Fibroblast of lung (primary cell): ENCODE data around the gene GRIN2D. TPM values are rescaled to one million over a fixed set of nuclear protein-coding genes. Genes with fewer than 3 reads are reported as not detected.
"Not testable (repeated sequence)": the region's sequence is repeated elsewhere in the genome, so short reads cannot be mapped to it uniquely, and the experiment has no call there.

Experiments
- DNase-seq, 2 donors: peaks; one replicate each; pipeline versions ENCODE4 v3.0.0 to v3.0.0-alpha.2; 2010; ENCODE audit warnings: low read depth in 2 of 2
- H2AFZ ChIP-seq: 2 replicates; pipeline ENCODE4 v1.5.1; 2012; ENCODE audit warnings: low read length, control low read depth, inconsistent platforms
- H3K27ac ChIP-seq: 2 replicates; pipeline ENCODE4 v1.5.1; 2011; ENCODE audit warnings: low read length, control low read depth; ENCODE audit not compliant: insufficient read depth
- H3K27me3 ChIP-seq: 2 replicates; pipeline ENCODE4 v1.5.1; 2011; ENCODE audit warnings: mild to moderate bottlenecking, low read length; ENCODE audit not compliant: control insufficient read depth, insufficient read depth
- H3K36me3 ChIP-seq: 2 replicates; pipeline ENCODE4 v1.5.1; 2011; ENCODE audit warnings: low read length; ENCODE audit not compliant: control insufficient read depth, insufficient read depth
- H3K4me1 ChIP-seq: 2 replicates; pipeline ENCODE4 v1.5.1; 2011; ENCODE audit warnings: low read length; ENCODE audit not compliant: control insufficient read depth, insufficient read depth; ENCODE audit errors: extremely low read depth
- H3K4me2 ChIP-seq: 2 replicates; pipeline ENCODE4 v1.5.1; 2011; ENCODE audit warnings: low read length, control low read depth; ENCODE audit not compliant: insufficient read depth; ENCODE audit errors: extremely low read depth
- H3K4me3 ChIP-seq, 4 experiments: fragments of 200-600 bp in 1 of 4; sonication (generic) in 1 of 4; replicated peaks in 1 of 4; 2 replicates each; pipeline ENCODE4 v1.5.1; 2011 to 2016; ENCODE audit warnings: low read length in 4 of 4, low read depth in 3 of 4, mild to moderate bottlenecking in 3 of 4, control low read depth in 2 of 4, inconsistent platforms in 1 of 4, mixed read lengths in 1 of 4; ENCODE audit not compliant: insufficient read depth in 1 of 4; ENCODE audit errors: control extremely low read depth in 1 of 4
- H3K79me2 ChIP-seq: 2 replicates; pipeline ENCODE4 v1.5.1; 2012; ENCODE audit warnings: mild to moderate bottlenecking, low read length, inconsistent platforms; ENCODE audit not compliant: control insufficient read depth, insufficient read depth
- H3K9ac ChIP-seq: 2 replicates; pipeline ENCODE4 v1.5.1; 2011; ENCODE audit warnings: mild to moderate bottlenecking, low read length, control low read depth; ENCODE audit not compliant: insufficient read depth
- H3K9me3 ChIP-seq: 2 replicates; pipeline ENCODE4 v1.5.1; 2012; ENCODE audit warnings: low read depth, low read length; ENCODE audit not compliant: control insufficient read depth, insufficient read depth
- H4K20me1 ChIP-seq: 2 replicates; pipeline ENCODE4 v1.5.1; 2011; ENCODE audit warnings: low read length; ENCODE audit not compliant: control insufficient read depth, insufficient read depth; ENCODE audit errors: extremely low read depth
- CTCF ChIP-seq, 2 donors: IDR thresholded peaks in 1 of 2; conservative IDR thresholded peaks in 1 of 2; 1 replicate in 1 of 2; 2 replicates in 1 of 2; pipeline ENCODE4 v1.5.1; 2011 to 2012; ENCODE audit warnings: low read length in 2 of 2, control low read depth in 1 of 2, inconsistent platforms in 1 of 2, low read depth in 1 of 2, mild to moderate bottlenecking in 1 of 2
- EZH2 ChIP-seq: IDR thresholded peaks from 2 replicates; pipeline ENCODE4 v1.5.1; 2012; ENCODE audit warnings: low read length, control low read depth, mild to moderate bottlenecking; ENCODE audit errors: missing control alignments
- polyA plus RNA-seq, 2 donors: library from polyadenylated mRNA; depleted of rRNA in 1 of 2; stranded (reverse) in 1 of 2; unstranded in 1 of 2; fragments of >200 nt; gene quantifications; 2 replicates each; pipeline ENCODE4 v1.2.1, GENCODE V29; 2011 to 2012; ENCODE audit warnings: missing spikeins in 1 of 2
- total RNA-seq: library from RNA; depleted of rRNA; stranded (reverse); fragments of >200 nt; gene quantifications from 2 replicates; pipeline ENCODE4 v1.2.1, GENCODE V29; 2014

GRIN2D gene
- total and polyA plus RNA-seq, 2 donors (not counting 1 experiment from before 2014, with no cell fraction given) = under 0.01 to 0.08 TPM

- peak within 1 kb of the TSS; percentile 91 to 96 (median 95) for H3K4me3 ChIP-seq
- peak within 1 kb of the TSS; percentile 97 for H3K27ac ChIP-seq
- H3K9me3 ChIP-seq = no peaks in the 10 kb centered on the region
- DNase-seq = peak; percentile 56 to 73
- H4K20me1 ChIP-seq = no peaks in the 10 kb centered on the region
- H3K36me3 ChIP-seq = peaks cover 9% of the 10 kb centered on the region
- peak within 1 kb of the TSS; percentile 76 for H3K4me2 ChIP-seq
- peaks cover 22% of the 10 kb centered on the region for H3K79me2 ChIP-seq
- peak within 1 kb of the TSS; percentile 85 for H2AFZ ChIP-seq
- H3K4me1 ChIP-seq = no peaks in the 10 kb centered on the region
- peaks cover 19% of the 10 kb centered on the region for H3K27me3 ChIP-seq
- peak; percentile 83 to 90 for TF ChIP-seq CTCF (conservative IDR thresholded peaks at IDR 0.05 in 1 of 2, IDR thresholded peaks at IDR 0.05 in 1 of 2; ENCODE audit: low read depth in 1 of 2, low read length in 2 of 2)
- TF ChIP-seq EZH2 = no peak
- H3K9ac ChIP-seq = peak within 1 kb of the TSS; percentile 98
These were observed 2.1 kb upstream of the GRIN2D start, which contains the start of gene KDELR1 for GRCh38 chr19:48391100-48392005. Gene KDELR1 (minus strand): TSS chr19:48391551. CDS start chr19:48391358, 193 bp downstream.

- H4K20me1 ChIP-seq, H3K4me1 ChIP-seq, DNase-seq, H3K9ac ChIP-seq, H3K4me3 ChIP-seq, H3K27ac ChIP-seq, H3K36me3 ChIP-seq, H3K9me3 ChIP-seq, H2AFZ ChIP-seq, H3K4me2 ChIP-seq: not testable (repeated sequence)
- Histone ChIP-seq H3K27me3 (peaks cover 23% of the 10 kb centered on the region), H3K79me2 (peaks cover 22% of the 10 kb centered on the region)
These were observed 1.5 kb upstream of the GRIN2D start for GRCh38 chr19:48392006-48392344.

- no peaks in the 10 kb centered on the region for H3K9me3 ChIP-seq
- no peak overlapping the region for H3K4me3 ChIP-seq
- H3K4me2 ChIP-seq = no peak overlapping the region
- H3K27me3 ChIP-seq = peaks cover 32% of the 10 kb centered on the region
- peaks cover 3% of the 10 kb centered on the region for H3K36me3 ChIP-seq
- no peak for DNase-seq
- H4K20me1 ChIP-seq = no peaks in the 10 kb centered on the region
- TF ChIP-seq EZH2 (no peak), CTCF (conservative IDR thresholded peaks at IDR 0.05 in 1 of 2, IDR thresholded peaks at IDR 0.05 in 1 of 2; ENCODE audit: low read depth in 1 of 2, low read length in 2 of 2) (no peak)
- peaks cover 21% of the 10 kb centered on the region for H3K79me2 ChIP-seq
- no peaks in the 10 kb centered on the region for H3K4me1 ChIP-seq
- H3K27ac ChIP-seq = no peak overlapping the region
- H3K9ac ChIP-seq = no peak overlapping the region
- H2AFZ ChIP-seq = no peak overlapping the region
These were observed 459 bp upstream of the GRIN2D start for GRCh38 chr19:48392860-48393558.
